OCI-LY7 (cell line): ENCODE data around the gene SH3BP5L. TPM values are rescaled to one million over a fixed set of nuclear protein-coding genes. Genes with fewer than 3 reads are reported as not detected.

Experiments used
- BruUV-seq: library from RNA; stranded (reverse); fragments of 400-500 nt; replicated peaks from 2 replicates; lab custom pipeline; 2021; lab: Mats Ljungman, UMichigan
- CTCF ChIA-PET: fragments of 300-600 bp; sonication (Branson Sonifier 250); formaldehyde crosslinking; loops from one replicate; lab custom pipeline; 2022; ENCODE audit warnings: antibody characterized with exemption; ENCODE audit not compliant: unreplicated experiment; lab: Charles Lee
- POLR2A ChIA-PET: fragments of 300-600 bp; sonication (Branson Sonifier 250); formaldehyde crosslinking; loops from one replicate; lab custom pipeline; 2022; ENCODE audit warnings: antibody characterized with exemption; lab: Charles Lee
- DNase-seq: peaks from one replicate; pipeline ENCODE4 v3.0.0-alpha.2; 2015; ENCODE audit warnings: low spot score
- H2AFZ ChIP-seq: fragments of 200-600 bp; sonication (generic), shearing (Covaris generic); 2 replicates; pipeline ENCODE4 v1.6.1; 2014; ENCODE audit warnings: mild to moderate bottlenecking, antibody characterized with exemption, low read length, moderate library complexity
- H3K27ac ChIP-seq: fragments of 200-600 bp; sonication (generic); 2 replicates; pipeline ENCODE4 v1.5.1; 2014; ENCODE audit warnings: mixed run types, low read depth, mild to moderate bottlenecking, moderate library complexity, low read length, inconsistent platforms; ENCODE audit not compliant: poor library complexity, severe bottlenecking
- H3K36me3 ChIP-seq: fragments of 200-600 bp; sonication (generic); 2 replicates; pipeline ENCODE4 v1.6.1; 2014; ENCODE audit warnings: mild to moderate bottlenecking, antibody characterized with exemption, low read length, moderate library complexity, mixed read lengths; ENCODE audit not compliant: insufficient read depth
- H3K4me1 ChIP-seq: fragments of 200-600 bp; sonication (generic); 2 replicates; pipeline ENCODE4 v1.5.1; 2014; ENCODE audit warnings: mild to moderate bottlenecking, low read length; ENCODE audit not compliant: insufficient read depth, poor library complexity, severe bottlenecking
- H3K4me2 ChIP-seq: fragments of 200-600 bp; sonication (generic); 2 replicates; pipeline ENCODE4 v1.6.1; 2014; ENCODE audit warnings: mild to moderate bottlenecking, low read length
- H3K4me3 ChIP-seq: fragments of 200-600 bp; sonication (generic); 2 replicates; pipeline ENCODE4 v1.5.1; 2014; ENCODE audit warnings: mild to moderate bottlenecking, low read depth, low read length; ENCODE audit not compliant: poor library complexity, severe bottlenecking
- H3K79me2 ChIP-seq: fragments of 200-600 bp; sonication (generic); 2 replicates; pipeline ENCODE4 v1.6.1; 2016; ENCODE audit warnings: low read depth, mild to moderate bottlenecking, low read length, moderate library complexity, mixed read lengths; ENCODE audit not compliant: insufficient read depth
- H3K9me2 ChIP-seq: fragments of 200-600 bp; sonication (generic); 2 replicates; pipeline ENCODE4 v1.6.1; 2016; ENCODE audit warnings: mild to moderate bottlenecking, low read length, mixed read lengths; ENCODE audit not compliant: insufficient read depth
- H3K9me3 ChIP-seq: fragments of 200-600 bp; sonication (generic); 2 replicates; pipeline ENCODE4 v1.6.1; 2014; ENCODE audit warnings: mild to moderate bottlenecking, mixed run types, low read length, mixed read lengths
- H4K20me1 ChIP-seq: fragments of 200-600 bp; sonication (generic); 2 replicates; pipeline ENCODE4 v1.6.1; 2014; ENCODE audit warnings: mild to moderate bottlenecking, antibody characterized with exemption, low read length, moderate library complexity, mixed read lengths; ENCODE audit not compliant: insufficient read depth
- EZH2phosphoT487 ChIP-seq: fragments of 200-600 bp; sonication (generic); IDR thresholded peaks from 2 replicates; pipeline ENCODE4 v1.6.1; 2018; ENCODE audit warnings: low read depth, borderline replicate concordance, mild to moderate bottlenecking, mixed run types, antibody characterized with exemption, low read length, moderate library complexity, mixed read lengths
- intact Hi-C: fragments of 100-400 bp; cut with micrococcal nuclease; formaldehyde crosslinking; loops from one replicate; pipeline ENCODE4 v1.10.0; 2022; ENCODE audit not compliant: unreplicated experiment
- total RNA-seq, 2 experiments: library from RNA; depleted of rRNA in 1 of 2; stranded (reverse); fragments of >200 nt in 1 of 2; shearing (Covaris generic) in 1 of 2; gene quantifications; 2 replicates each; pipeline ENCODE4 v1.2.3, GENCODE V29; 2014 to 2022
- TF ChIP-seq, protein P1 (sequence below): fragments of 200-600 bp; sonication (generic); conservative IDR thresholded peaks from 2 replicates; pipeline ENCODE4 v1.5.1; 2014; ENCODE audit warnings: mild to moderate bottlenecking, antibody characterized with exemption, low read length, moderate library complexity, mixed read lengths

The SH3BP5L gene
- total RNA-seq, 2 experiments from 2014 or later = 16.9 to 21.8 TPM

DNA sequence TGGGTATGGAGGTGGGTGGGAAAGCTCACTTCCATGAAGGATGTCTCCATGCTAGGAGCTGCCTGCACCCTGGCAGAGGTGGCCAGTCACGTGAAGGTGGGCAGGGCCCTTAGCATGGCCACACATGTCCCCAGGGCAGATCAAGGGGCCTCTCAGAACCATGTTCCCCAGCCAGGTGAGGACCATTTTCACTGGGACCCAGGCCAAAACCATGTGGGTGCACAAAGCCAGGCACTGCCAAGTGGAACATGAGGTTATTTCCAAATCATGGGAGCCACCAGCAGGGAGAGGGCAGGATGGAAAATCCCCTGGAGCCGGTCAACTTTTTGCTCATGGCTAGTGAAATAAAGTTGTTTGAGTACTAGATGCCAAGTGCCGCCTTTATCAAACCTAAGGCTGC is 23.4 kb upstream of the SH3BP5L start:
- no TSS peak for BruUV-seq
- ChIA-PET POLR2A (interaction anchor here (0.6 to 1.1 kb wide), 2 partner anchors 11 to 44 kb away, joined by 3 read pairs; no protein-coding TSS in a partner anchor), CTCF (no interaction called here)
- TF ChIP-seq EZH2phosphoT487 = no peak
- TF ChIP-seq, protein P1, sequence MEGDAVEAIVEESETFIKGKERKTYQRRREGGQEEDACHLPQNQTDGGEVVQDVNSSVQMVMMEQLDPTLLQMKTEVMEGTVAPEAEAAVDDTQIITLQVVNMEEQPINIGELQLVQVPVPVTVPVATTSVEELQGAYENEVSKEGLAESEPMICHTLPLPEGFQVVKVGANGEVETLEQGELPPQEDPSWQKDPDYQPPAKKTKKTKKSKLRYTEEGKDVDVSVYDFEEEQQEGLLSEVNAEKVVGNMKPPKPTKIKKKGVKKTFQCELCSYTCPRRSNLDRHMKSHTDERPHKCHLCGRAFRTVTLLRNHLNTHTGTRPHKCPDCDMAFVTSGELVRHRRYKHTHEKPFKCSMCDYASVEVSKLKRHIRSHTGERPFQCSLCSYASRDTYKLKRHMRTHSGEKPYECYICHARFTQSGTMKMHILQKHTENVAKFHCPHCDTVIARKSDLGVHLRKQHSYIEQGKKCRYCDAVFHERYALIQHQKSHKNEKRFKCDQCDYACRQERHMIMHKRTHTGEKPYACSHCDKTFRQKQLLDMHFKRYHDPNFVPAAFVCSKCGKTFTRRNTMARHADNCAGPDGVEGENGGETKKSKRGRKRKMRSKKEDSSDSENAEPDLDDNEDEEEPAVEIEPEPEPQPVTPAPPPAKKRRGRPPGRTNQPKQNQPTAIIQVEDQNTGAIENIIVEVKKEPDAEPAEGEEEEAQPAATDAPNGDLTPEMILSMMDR = no peak
- Histone ChIP-seq H2AFZ (no peak overlapping the region), H3K9me2 (no peaks in the 10 kb centered on the region), H3K4me2 (no peak overlapping the region), H3K36me3 (peaks cover 99% of the 10 kb centered on the region), H4K20me1 (no peaks in the 10 kb centered on the region), H3K4me3 (no peak overlapping the region), H3K79me2 (no peaks in the 10 kb centered on the region), H3K4me1 (peaks cover 9% of the 10 kb centered on the region), H3K27ac (no peak overlapping the region), H3K9me3 (no peaks in the 10 kb centered on the region)
- intact Hi-C loops = no loop called here
- DNase-seq = no peak

DNA sequence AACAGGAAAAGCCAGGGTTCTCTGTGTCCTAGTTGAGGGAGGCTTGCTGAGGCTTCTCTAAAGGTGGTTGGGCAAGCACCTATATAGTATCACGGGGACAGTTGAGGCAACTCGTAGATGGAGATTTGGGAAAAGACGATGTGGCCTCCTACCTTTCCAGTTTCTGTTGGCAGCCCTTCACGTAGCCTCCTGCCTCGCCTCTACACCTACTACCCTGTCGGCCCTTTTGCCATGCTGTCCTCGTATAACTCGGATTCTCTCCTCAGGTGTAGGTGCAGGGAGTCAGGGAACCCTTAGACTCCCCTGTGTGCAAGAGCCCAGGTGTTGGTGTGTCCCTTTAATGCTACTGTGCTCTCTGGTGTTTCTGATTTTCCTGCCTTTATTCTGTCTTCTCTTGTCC is 22.9 kb upstream of the SH3BP5L start:
- intact Hi-C loops = no loop called here
- no peak for DNase-seq
- H3K4me1 ChIP-seq = peaks cover 9% of the 10 kb centered on the region
- no peak for TF ChIP-seq EZH2phosphoT487
- TF ChIP-seq, protein P1 = no peak
- no peaks in the 10 kb centered on the region for H3K9me2 ChIP-seq
- no peaks in the 10 kb centered on the region for H3K9me3 ChIP-seq
- POLR2A ChIA-PET = no interaction called here
- no peak overlapping the region for H3K4me2 ChIP-seq
- H3K79me2 ChIP-seq = no peaks in the 10 kb centered on the region
- CTCF ChIA-PET = no interaction called here
- H3K36me3 ChIP-seq = peaks cover 94% of the 10 kb centered on the region
- no peak overlapping the region for H3K27ac ChIP-seq
- no peaks in the 10 kb centered on the region for H4K20me1 ChIP-seq
- no TSS peak for BruUV-seq
- no peak overlapping the region for H3K4me3 ChIP-seq
- no peak overlapping the region for H2AFZ ChIP-seq

DNA sequence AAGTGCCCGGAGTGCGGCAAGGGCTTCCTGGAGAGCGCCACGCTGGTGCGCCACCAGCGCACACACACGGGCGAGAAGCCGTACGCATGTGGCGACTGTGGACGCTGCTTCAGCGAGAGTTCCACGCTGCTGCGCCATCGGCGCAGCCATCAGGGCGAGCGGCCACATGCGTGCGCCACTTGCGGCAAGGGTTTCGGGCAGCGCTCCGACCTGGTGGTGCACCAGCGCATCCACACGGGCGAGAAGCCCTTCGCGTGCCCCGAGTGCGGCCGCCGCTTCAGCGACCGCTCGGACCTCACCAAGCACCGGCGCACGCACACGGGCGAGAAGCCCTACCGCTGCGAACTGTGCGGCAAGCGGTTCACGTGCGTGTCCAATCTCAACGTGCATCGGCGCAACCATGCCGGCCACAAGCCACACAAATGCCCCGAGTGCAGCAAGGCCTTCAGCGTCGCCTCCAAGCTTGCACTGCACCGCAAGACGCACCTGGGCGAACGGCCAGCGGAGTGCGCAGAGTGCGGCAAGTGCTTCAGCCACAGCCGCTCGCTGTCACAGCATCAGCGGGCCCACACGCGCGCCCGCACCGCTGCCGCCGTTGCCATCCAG is 22.3 kb upstream of the SH3BP5L start:
- CTCF ChIA-PET = no interaction called here
- Histone ChIP-seq H3K4me1 (peaks cover 9% of the 10 kb centered on the region), H3K36me3 (peaks cover 91% of the 10 kb centered on the region), H2AFZ (no peak overlapping the region), H3K9me2 (no peaks in the 10 kb centered on the region), H3K79me2 (no peaks in the 10 kb centered on the region), H4K20me1 (no peaks in the 10 kb centered on the region), H3K4me2 (no peak overlapping the region), H3K27ac (no peak overlapping the region), H3K9me3 (no peaks in the 10 kb centered on the region), H3K4me3 (no peak overlapping the region)
- POLR2A ChIA-PET = no interaction called here
- TF ChIP-seq EZH2phosphoT487 = no peak
- TF ChIP-seq, protein P1 = no peak
- no TSS peak for BruUV-seq
- intact Hi-C loops = no loop called here
- DNase-seq = no peak
